Measurements from ENCODE around the gene SYT9.
"Not testable (repeated sequence)": the region's sequence is repeated elsewhere in the genome, so short reads cannot be mapped to it uniquely, and the experiment has no call there.

Gene SYT9

GRCh38 chr11:7300281-7300680, 48.6 kb downstream of the SYT9 start:
- H3K9me3 Mint-ChIP-seq = no peaks in the 10 kb centered on the region

DNA sequence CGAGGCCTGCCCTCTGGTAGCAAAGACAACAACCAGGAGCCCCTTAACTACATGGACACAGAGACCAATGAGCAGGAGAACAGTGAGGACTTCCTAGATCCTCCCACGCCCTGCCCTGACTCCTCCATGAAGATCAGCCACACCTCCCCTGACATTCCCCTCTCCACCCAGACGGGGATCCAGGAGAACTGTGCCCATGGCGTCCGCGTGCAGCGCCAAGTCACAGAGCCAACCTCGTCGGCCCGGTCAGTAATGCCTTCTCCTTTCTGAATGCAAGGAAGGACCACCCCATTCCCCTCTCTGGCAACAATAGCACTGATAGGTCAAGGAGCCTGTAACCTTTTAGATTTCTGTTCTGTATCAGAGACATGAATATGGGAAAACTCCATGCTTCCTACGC, 51.4 kb downstream of the SYT9 start:
- Mint-ChIP-seq H3K27ac (no peak overlapping the region), H3K4me3 (no peak overlapping the region), H3K36me3 (no peaks in the 10 kb centered on the region), H3K4me1 (no peaks in the 10 kb centered on the region), H3K27me3 (peaks cover 9% of the 10 kb centered on the region), H3K9me3 (no peaks in the 10 kb centered on the region)

More at GRCh38 chr11:7300281-7300680, 48.6 kb downstream of the SYT9 start:
- Mint-ChIP-seq H3K27ac (no peak overlapping the region), H3K4me3 (no peak overlapping the region), H3K4me1 (no peaks in the 10 kb centered on the region), H3K36me3 (no peaks in the 10 kb centered on the region), H3K27me3 (peaks cover 7% of the 10 kb centered on the region)

DNA sequence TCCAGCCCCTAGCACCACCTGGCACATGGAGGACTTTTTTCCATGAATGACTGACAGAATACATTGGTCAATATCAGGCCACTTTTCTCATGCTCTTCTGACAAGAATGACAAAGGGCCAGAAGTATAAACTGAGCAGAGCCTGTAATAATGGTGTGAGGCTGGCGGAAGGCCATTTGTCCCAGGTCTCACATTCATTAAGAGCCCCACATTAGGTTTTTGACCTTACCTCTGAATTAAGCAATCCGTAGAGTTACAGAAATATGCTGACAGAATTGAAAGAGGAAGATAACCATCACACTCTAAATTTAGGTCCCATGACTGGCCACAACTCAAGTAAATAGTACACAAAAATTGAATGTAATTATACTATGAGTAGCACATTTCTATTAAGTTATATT, 55.2 kb downstream of the SYT9 start:
- Mint-ChIP-seq H3K4me3 (no peak overlapping the region), H3K9me3 (no peaks in the 10 kb centered on the region), H3K27me3 (peaks cover 10% of the 10 kb centered on the region), H3K27ac (no peak overlapping the region), H3K4me1 (no peaks in the 10 kb centered on the region), H3K36me3 (no peaks in the 10 kb centered on the region)

DNA sequence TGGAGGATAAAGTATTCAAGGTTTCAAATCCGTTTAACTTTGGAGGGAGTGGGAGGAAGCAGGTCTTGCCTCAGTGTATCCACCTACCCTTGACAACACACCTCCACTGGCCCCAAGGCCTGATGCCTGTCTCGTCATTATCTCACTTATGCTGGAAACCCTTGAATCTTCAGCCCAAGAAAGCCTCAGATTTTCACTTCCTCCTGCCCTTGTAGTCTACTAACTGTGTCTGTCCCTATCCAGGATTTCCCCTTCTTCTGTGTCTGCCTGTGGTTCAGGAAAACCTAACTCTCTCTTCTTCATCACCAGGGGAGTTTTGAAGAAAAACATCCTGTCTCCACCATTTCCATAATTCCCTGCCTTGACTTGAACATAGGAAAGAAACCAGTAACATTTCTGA, 56.1 kb downstream of the SYT9 start:
- H3K4me3 Mint-ChIP-seq = no peak overlapping the region
- no peaks in the 10 kb centered on the region for H3K9me3 Mint-ChIP-seq
- no peaks in the 10 kb centered on the region for H3K36me3 Mint-ChIP-seq
- peaks cover 10% of the 10 kb centered on the region for H3K27me3 Mint-ChIP-seq
- no peak overlapping the region for H3K27ac Mint-ChIP-seq
- no peaks in the 10 kb centered on the region for H3K4me1 Mint-ChIP-seq

- H3K27me3 Mint-ChIP-seq = peaks cover 4% of the 10 kb centered on the region
- H3K9me3 Mint-ChIP-seq = no peaks in the 10 kb centered on the region
- no peaks in the 10 kb centered on the region for H3K36me3 Mint-ChIP-seq
- no peaks in the 10 kb centered on the region for H3K4me1 Mint-ChIP-seq
- no peak overlapping the region for H3K27ac Mint-ChIP-seq
- no peak overlapping the region for H3K4me3 Mint-ChIP-seq
Observed at GRCh38 chr11:7311903-7312302, 60.2 kb downstream of the SYT9 start.

DNA sequence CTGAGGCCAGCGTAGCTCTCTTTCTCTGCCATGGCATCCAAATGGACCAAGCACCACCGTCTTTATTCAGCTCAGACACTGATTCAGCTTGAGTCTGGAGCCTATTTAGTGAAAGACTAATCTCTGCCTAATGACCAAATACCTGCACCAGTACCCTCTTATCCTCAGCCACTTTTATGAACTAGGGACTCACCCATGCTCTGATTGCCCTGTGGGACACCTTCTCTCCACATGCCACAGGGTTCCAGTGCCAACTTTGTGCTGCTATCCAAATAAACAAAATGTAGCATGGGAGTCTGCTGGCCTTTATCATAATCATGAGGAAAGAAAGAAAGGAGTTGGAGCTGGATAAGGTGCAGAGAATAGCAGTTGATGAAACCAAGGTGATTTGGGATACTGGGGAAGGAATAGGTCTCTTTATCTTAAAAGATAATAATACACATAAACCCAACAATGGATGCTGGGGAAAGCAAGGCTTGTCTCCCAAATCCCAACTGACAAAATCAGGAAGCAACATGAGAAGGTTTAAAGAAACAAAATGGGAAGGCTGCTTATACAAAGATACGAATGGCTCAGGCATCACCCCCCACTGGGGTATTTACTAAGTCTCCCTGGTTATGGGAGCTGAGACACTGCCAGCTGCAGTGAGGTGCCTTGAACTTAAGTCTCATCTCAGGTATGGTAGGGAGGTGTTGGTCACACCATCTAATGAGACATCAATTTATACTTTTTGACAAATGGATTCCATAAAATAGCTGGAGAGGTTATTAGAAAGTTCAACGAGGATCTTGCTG, 63.3 kb downstream of the SYT9 start:
- Mint-ChIP-seq H3K4me1 (no peaks in the 10 kb centered on the region), H3K9me3 (no peaks in the 10 kb centered on the region), H3K4me3 (no peak overlapping the region), H3K27ac (no peak overlapping the region), H3K36me3 (no peaks in the 10 kb centered on the region), H3K27me3 (peaks cover 3% of the 10 kb centered on the region)

DNA sequence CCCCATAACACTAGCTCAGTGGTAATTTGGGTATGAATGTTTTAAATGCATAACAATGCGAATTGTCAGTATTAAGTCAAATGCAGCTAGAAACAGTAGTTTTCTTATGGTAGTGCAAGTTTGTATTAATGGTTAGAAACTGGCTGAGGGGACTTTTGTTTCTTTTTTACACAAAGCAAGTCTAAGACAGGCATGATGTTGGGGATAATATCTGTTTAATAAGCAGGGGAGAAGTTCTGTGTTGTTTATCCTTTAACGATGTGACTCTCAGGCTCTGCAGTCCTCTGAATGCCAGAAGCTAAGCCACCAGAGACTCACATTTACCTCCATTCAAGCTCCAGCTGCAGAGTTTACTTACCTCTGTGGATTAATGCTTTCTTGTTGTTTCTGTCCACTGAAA, 67.8 kb downstream of the SYT9 start:
- no peaks in the 10 kb centered on the region for H3K36me3 Mint-ChIP-seq
- no peak overlapping the region for H3K27ac Mint-ChIP-seq
- H3K4me3 Mint-ChIP-seq = no peak overlapping the region
- H3K4me1 Mint-ChIP-seq = no peaks in the 10 kb centered on the region
- no peaks in the 10 kb centered on the region for H3K9me3 Mint-ChIP-seq
- peaks cover 4% of the 10 kb centered on the region for H3K27me3 Mint-ChIP-seq

GRCh38 chr11:7320306-7320705, 68.6 kb downstream of the SYT9 start:
- Mint-ChIP-seq H3K4me1 (no peaks in the 10 kb centered on the region), H3K4me3 (no peak overlapping the region), H3K9me3 (no peaks in the 10 kb centered on the region), H3K27me3 (peaks cover 4% of the 10 kb centered on the region), H3K27ac (no peak overlapping the region), H3K36me3 (no peaks in the 10 kb centered on the region)

DNA sequence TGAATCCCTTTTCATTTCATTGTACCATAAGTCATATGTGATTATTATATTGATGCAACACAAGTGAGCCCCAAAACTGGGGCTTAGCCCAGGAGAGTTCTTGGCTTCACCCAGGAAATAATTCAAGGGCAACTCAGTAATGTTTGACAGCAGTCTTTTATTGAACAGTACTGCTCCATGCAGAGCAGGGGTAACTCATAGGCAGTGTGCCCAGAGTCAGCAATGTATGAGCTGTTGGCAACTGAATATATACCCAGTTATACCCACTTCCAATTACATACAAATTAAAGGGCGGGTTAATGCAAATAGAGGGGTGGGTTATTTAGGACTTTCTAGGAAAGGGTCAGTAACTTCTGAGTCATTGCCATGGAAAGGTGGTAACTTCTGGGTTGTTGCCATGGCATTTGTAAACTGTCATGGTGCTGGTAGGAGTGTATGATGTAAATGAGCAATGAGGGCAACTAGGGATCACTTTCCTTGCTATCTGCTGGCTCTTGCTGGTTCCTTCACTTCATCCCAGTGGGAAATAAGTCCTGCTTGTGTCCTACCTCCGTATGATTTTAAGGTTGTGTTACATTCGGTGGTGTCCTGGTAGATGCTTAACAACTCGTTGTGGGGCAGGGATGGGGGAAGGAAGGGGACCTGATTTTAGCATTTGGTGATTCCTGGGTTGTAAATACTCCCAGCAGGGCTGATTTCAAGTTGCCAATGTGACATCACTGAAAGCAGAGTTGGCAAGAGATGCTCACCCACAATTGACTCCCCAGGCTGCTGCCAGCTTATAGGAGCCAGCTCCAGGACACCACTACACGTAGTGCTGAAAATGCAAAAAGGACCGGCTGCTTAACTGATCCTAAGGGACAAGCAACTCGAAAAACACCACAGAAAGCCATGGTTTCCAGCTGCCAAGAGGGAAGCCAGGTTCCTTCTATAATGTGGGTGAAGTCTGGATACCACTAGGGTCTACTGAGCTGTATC, 70.1 kb downstream of the SYT9 start:
- no peaks in the 10 kb centered on the region for H3K9me3 Mint-ChIP-seq
- H3K36me3 Mint-ChIP-seq = no peaks in the 10 kb centered on the region
- H3K4me3 Mint-ChIP-seq = no peak overlapping the region
- H3K27me3 Mint-ChIP-seq = peaks cover 4% of the 10 kb centered on the region
- H3K4me1 Mint-ChIP-seq = no peaks in the 10 kb centered on the region
- no peak overlapping the region for H3K27ac Mint-ChIP-seq

GRCh38 chr11:7332451-7332850, 80.7 kb downstream of the SYT9 start:
- no peaks in the 10 kb centered on the region for H3K36me3 Mint-ChIP-seq
- no peaks in the 10 kb centered on the region for H3K4me1 Mint-ChIP-seq
- no peak overlapping the region for H3K27ac Mint-ChIP-seq
- peaks cover 9% of the 10 kb centered on the region for H3K27me3 Mint-ChIP-seq
- H3K4me3 Mint-ChIP-seq = no peak overlapping the region
- no peaks in the 10 kb centered on the region for H3K9me3 Mint-ChIP-seq

DNA sequence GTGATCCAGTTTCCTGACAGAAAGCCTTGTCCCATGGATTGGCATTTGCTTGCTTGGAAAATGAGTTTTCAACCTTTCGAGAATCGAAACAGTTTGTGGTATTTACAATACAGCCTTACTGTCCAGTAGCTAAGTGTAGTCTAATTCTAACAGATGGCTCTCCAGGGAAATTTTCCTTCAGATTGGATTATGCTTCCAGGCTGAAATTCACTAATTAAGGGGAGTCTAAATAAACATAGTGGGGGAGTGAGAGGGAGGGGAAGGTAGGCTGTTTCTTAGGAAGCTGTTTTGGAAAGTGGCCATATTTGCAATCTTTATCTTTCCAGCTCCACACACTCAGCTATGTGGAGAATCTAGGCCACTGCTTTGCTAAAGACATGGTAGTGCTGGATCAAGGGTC, 81.3 kb downstream of the SYT9 start:
- H3K9me3 Mint-ChIP-seq = no peaks in the 10 kb centered on the region
- peaks cover 9% of the 10 kb centered on the region for H3K27me3 Mint-ChIP-seq
- no peaks in the 10 kb centered on the region for H3K4me1 Mint-ChIP-seq
- no peaks in the 10 kb centered on the region for H3K36me3 Mint-ChIP-seq
- no peak overlapping the region for H3K4me3 Mint-ChIP-seq
- H3K27ac Mint-ChIP-seq = no peak overlapping the region

- H3K27me3 Mint-ChIP-seq = peaks cover 12% of the 10 kb centered on the region
- H3K4me3 Mint-ChIP-seq, H3K9me3 Mint-ChIP-seq, H3K27ac Mint-ChIP-seq, H3K36me3 Mint-ChIP-seq, H3K4me1 Mint-ChIP-seq: not testable (repeated sequence)
Observed at GRCh38 chr11:7335442-7335841, 83.7 kb downstream of the SYT9 start.

DNA sequence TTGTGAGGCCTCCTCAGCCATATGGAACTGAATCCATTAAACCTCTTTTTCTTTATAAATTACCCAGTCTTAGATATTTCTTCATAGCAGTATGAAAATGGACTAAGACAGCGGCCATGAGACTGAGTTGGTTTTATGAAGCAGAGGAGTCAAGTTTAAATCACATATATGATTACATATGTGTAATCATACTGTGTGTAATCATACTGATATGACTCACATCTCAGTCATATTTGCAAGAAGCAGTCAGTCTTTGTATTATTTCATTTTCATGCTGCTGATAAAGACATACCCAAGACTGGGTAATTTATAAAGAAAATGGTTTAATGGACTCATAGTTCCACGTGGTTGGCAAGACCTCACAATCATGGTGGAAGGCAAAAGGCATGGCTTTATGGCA, 89.8 kb downstream of the SYT9 start:
- no peaks in the 10 kb centered on the region for H3K36me3 Mint-ChIP-seq
- H3K4me3 Mint-ChIP-seq = no peak overlapping the region
- H3K27ac Mint-ChIP-seq = no peak overlapping the region

GRCh38 chr11:7347611-7348431, 96.1 kb downstream of the SYT9 start:
- Mint-ChIP-seq H3K4me1 (no peaks in the 10 kb centered on the region), H3K9me3 (no peaks in the 10 kb centered on the region), H3K27me3 (peaks cover 14% of the 10 kb centered on the region), H3K27ac (no peak overlapping the region), H3K36me3 (no peaks in the 10 kb centered on the region), H3K4me3 (no peak overlapping the region)

More for the DNA sequence above, 89.8 kb downstream of the SYT9 start:
- Mint-ChIP-seq H3K4me1 (no peaks in the 10 kb centered on the region), H3K27me3 (peaks cover 20% of the 10 kb centered on the region), H3K9me3 (no peaks in the 10 kb centered on the region)

DNA sequence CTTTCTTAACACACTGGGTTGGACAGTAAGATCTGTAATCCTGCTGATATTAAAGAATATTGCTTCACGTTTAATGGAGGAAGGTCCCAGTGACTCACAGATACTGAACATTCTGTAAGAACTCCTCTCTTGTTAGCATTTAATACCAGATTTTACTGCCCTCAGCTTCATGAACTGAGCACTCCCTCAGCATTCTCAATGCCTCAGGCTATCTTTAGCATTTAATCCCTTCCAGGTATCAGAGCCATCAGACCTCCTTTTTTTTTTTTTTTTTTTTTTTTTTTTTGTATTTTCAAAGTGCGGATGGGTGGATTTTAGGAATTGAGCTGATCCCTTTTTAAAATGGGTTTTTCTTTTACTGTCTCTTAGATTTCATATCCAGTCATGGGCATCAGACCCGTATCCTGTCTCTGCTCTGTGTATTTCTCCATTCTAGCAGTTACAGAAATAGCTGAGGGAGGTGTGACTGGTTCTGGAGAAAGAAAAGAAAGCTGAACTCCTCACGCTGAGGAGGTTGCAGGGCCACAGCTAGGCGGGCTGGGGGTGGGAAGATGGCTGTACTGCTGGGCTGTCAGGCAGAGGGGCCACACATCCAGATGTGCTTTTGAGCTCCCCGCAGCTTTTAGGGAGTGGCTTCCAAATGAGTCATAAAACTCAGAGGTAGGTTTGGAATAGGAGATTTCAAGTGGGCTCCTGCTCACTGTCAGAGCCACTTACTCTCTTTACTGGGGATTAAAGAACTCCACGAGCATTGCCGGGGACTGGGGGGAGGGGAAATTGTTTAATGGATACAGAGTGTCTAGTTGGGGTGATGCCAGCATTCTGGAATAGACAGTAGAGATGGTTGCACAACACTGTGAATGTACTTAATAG, 97.0 kb downstream of the SYT9 start:
- no peaks in the 10 kb centered on the region for H3K9me3 Mint-ChIP-seq
- H3K36me3 Mint-ChIP-seq = no peaks in the 10 kb centered on the region
- no peak overlapping the region for H3K27ac Mint-ChIP-seq

More for the DNA sequence above, 97.0 kb downstream of the SYT9 start:
- Mint-ChIP-seq H3K27me3 (peaks cover 14% of the 10 kb centered on the region), H3K4me1 (no peaks in the 10 kb centered on the region), H3K4me3 (no peak overlapping the region)

All from activated naive CD4-positive, alpha-beta T cell treated with anti-CD3 and anti-CD28 coated beads, Interleukin-2, amount 50 U/mL, for 24 hours (primary cell).